PC-9 (cell line): Measurements from ENCODE around the gene PTBP1. TPM values are rescaled to one million over a fixed set of nuclear protein-coding genes. Genes with fewer than 3 reads are reported as not detected.

Experiments used
- BruUV-seq: library from RNA; stranded (reverse); fragments of 400-500 nt; replicated peaks from 2 replicates; lab custom pipeline; 2021; lab: Mats Ljungman, UMichigan
- CTCF ChIA-PET: fragments of 300-600 bp; sonication (Branson Sonifier 250); formaldehyde crosslinking; loops from one replicate; lab custom pipeline; 2022; ENCODE audit warnings: antibody characterized with exemption; lab: Charles Lee
- POLR2A ChIA-PET: fragments of 300-600 bp; sonication (Branson Sonifier 250); formaldehyde crosslinking; loops from one replicate; lab custom pipeline; 2022; ENCODE audit warnings: antibody characterized with exemption; ENCODE audit not compliant: unreplicated experiment; lab: Charles Lee
- DNase-seq, 2 experiments: peaks; one replicate each; pipeline versions ENCODE4 v3.0.0 to v3.0.0-alpha.2; 2015 to 2022; ENCODE audit warnings: mixed read lengths in 1 of 2
- H2AFZ ChIP-seq: fragments of 200-600 bp; sonication (generic); 2 replicates; pipeline ENCODE4 v1.8.1; 2017; ENCODE audit warnings: antibody characterized with exemption
- H3F3A ChIP-seq: fragments of 200-600 bp; sonication (generic); 2 replicates; pipeline ENCODE4 v1.8.1; 2017; ENCODE audit warnings: antibody characterized with exemption, mild to moderate bottlenecking, low read depth; ENCODE audit not compliant: insufficient read depth
- H3K27ac ChIP-seq: fragments of 200-600 bp; sonication (generic); 2 replicates; pipeline ENCODE4 v1.6.1; 2016; ENCODE audit warnings: mixed run types
- H3K27me3 ChIP-seq: fragments of 200-600 bp; sonication (generic); 2 replicates; pipeline ENCODE4 v1.6.1; 2016; ENCODE audit warnings: low read depth, mixed run types; ENCODE audit not compliant: insufficient read depth
- H3K36me3 ChIP-seq: fragments of 200-600 bp; sonication (generic); 2 replicates; pipeline ENCODE4 v1.6.1; 2016; ENCODE audit warnings: low read depth, mixed run types
- H3K4me1 ChIP-seq: fragments of 200-600 bp; sonication (generic); replicated peaks from 2 replicates; pipeline ENCODE4 v1.6.1; 2016; ENCODE audit warnings: mixed run types; ENCODE audit not compliant: insufficient read depth
- H3K4me2 ChIP-seq: fragments of 200-600 bp; sonication (generic); 2 replicates; pipeline ENCODE4 v1.6.1; 2017; ENCODE audit warnings: mixed run types
- H3K4me3 ChIP-seq: fragments of 200-600 bp; sonication (generic); 2 replicates; pipeline ENCODE4 v1.6.1; 2016; ENCODE audit warnings: mixed run types
- H3K79me2 ChIP-seq: fragments of 200-600 bp; sonication (generic); 2 replicates; pipeline ENCODE4 v1.6.1; 2017; ENCODE audit warnings: low read depth, mixed run types
- H3K9me2 ChIP-seq: fragments of 200-600 bp; sonication (generic); 2 replicates; pipeline ENCODE4 v1.8.1; 2017; ENCODE audit warnings: mild to moderate bottlenecking; ENCODE audit not compliant: insufficient read depth
- H3K9me3 ChIP-seq: fragments of 200-600 bp; sonication (generic); 2 replicates; pipeline ENCODE4 v1.8.1; 2016; ENCODE audit warnings: low read depth; ENCODE audit not compliant: insufficient read depth
- H4K20me1 ChIP-seq: fragments of 200-600 bp; sonication (generic); 2 replicates; pipeline ENCODE4 v1.8.1; 2017; ENCODE audit not compliant: insufficient read depth
- CTCF ChIP-seq: fragments of 200-600 bp; sonication (generic); conservative IDR thresholded peaks from 2 replicates; pipeline ENCODE4 v1.6.1; 2017; ENCODE audit warnings: mixed run types, antibody characterized with exemption, mild to moderate bottlenecking, moderate library complexity
- EZH2 ChIP-seq: fragments of 200-600 bp; sonication (generic); IDR thresholded peaks from 2 replicates; pipeline ENCODE4 v1.8.0; 2017; ENCODE audit warnings: antibody characterized with exemption, low read depth
- intact Hi-C: fragments of 100-400 bp; cut with micrococcal nuclease; formaldehyde crosslinking; loops from one replicate; pipeline ENCODE4 v1.10.0; 2022; ENCODE audit not compliant: unreplicated experiment
- total RNA-seq: library from RNA; stranded (reverse); gene quantifications from 2 replicates; pipeline ENCODE4 v1.2.3, GENCODE V29; 2021

PTBP1 gene
- total RNA-seq, 1 experiment from 2014 or later, result 542 TPM

- intact Hi-C loops, result no loop called here
- H3K9me2 ChIP-seq, result no peaks in the 10 kb centered on the region
- peak in 1 of 2 experiments; percentile 78 for DNase-seq
- no peak overlapping the region for H2AFZ ChIP-seq
- H4K20me1 ChIP-seq, result peaks cover 47% of the 10 kb centered on the region
- peaks cover 9% of the 10 kb centered on the region; the same call in 1 of the 2 replicates for H3K36me3 ChIP-seq
- TF ChIP-seq EZH2 (no peak), CTCF (no peak)
- peaks cover 62% of the 10 kb centered on the region for H3K79me2 ChIP-seq
- ChIA-PET POLR2A (no interaction called here), CTCF (no interaction called here)
- peaks cover 32% of the 10 kb centered on the region for H3F3A ChIP-seq
- H3K9me3 ChIP-seq, result no peaks in the 10 kb centered on the region
- no TSS peak for BruUV-seq
- H3K4me1 ChIP-seq, result peaks cover 18% of the 10 kb centered on the region
- no peak overlapping the region for H3K4me3 ChIP-seq
- H3K27ac ChIP-seq, result no peak overlapping the region
- no peaks in the 10 kb centered on the region for H3K27me3 ChIP-seq
- H3K4me2 ChIP-seq, result no peak overlapping the region
Measured at GRCh38 chr19:756236-756635, 41.0 kb upstream of the PTBP1 start.

- Histone ChIP-seq H3F3A (peaks cover 25% of the 10 kb centered on the region), H3K27me3 (no peaks in the 10 kb centered on the region), H3K9me2 (no peaks in the 10 kb centered on the region), H2AFZ (no peak overlapping the region), H3K79me2 (peaks cover 58% of the 10 kb centered on the region), H3K9me3 (no peaks in the 10 kb centered on the region), H3K4me3 (no peak overlapping the region), H3K4me1 (peaks cover 18% of the 10 kb centered on the region), H3K4me2 (no peak overlapping the region), H3K36me3 (peaks cover 9% of the 10 kb centered on the region; the same call in 1 of the 2 replicates), H3K27ac (no peak overlapping the region), H4K20me1 (peaks cover 47% of the 10 kb centered on the region)
- intact Hi-C loops, result no loop called here
- no peak for DNase-seq
- BruUV-seq, result no TSS peak
- no peak for TF ChIP-seq CTCF
- no peak for TF ChIP-seq EZH2
- CTCF ChIA-PET, result no interaction called here
- POLR2A ChIA-PET, result no interaction called here
Measured at GRCh38 chr19:756821-757688, 40.2 kb upstream of the PTBP1 start.

- BruUV-seq, result no TSS peak
- Histone ChIP-seq H3K4me3 (no peak overlapping the region), H3K36me3 (peaks cover 9% of the 10 kb centered on the region; the same call in 1 of the 2 replicates), H3K79me2 (peaks cover 55% of the 10 kb centered on the region), H3K27ac (no peak overlapping the region), H3K9me3 (no peaks in the 10 kb centered on the region), H2AFZ (no peak overlapping the region), H3K4me1 (peaks cover 14% of the 10 kb centered on the region), H3K27me3 (no peaks in the 10 kb centered on the region), H3K9me2 (no peaks in the 10 kb centered on the region), H3K4me2 (no peak overlapping the region), H4K20me1 (peaks cover 44% of the 10 kb centered on the region), H3F3A (peaks cover 24% of the 10 kb centered on the region)
- no peak for TF ChIP-seq CTCF
- no peak for TF ChIP-seq EZH2
- DNase-seq, result no peak
- POLR2A ChIA-PET, result no interaction called here
- intact Hi-C loops, result no loop called here
- CTCF ChIA-PET, result no interaction called here
Measured at GRCh38 chr19:757811-758668, 39.2 kb upstream of the PTBP1 start.
